Smooth muscle cell (in vitro differentiated cells): ENCODE results near the gene NDUFV3. TPM values are rescaled to one million over a fixed set of nuclear protein-coding genes. Genes with fewer than 3 reads are reported as not detected.
"Not testable (repeated sequence)": the region's sequence is repeated elsewhere in the genome, so short reads cannot be mapped to it uniquely, and the experiment has no call there.

Experiments
- DNase-seq: peaks from one replicate; lab custom pipeline; 2025; ENCODE audit not compliant: unreplicated experiment; lab: John Stamatoyannopoulos, UW
- H2AFZ ChIP-seq: fragments of 200-600 bp; sonication (generic); 2 replicates; pipeline ENCODE4 v1.6.0; 2016; ENCODE audit warnings: antibody characterized with exemption, low read depth, mild to moderate bottlenecking
- H3F3A ChIP-seq: fragments of 200-600 bp; sonication (generic); 2 replicates; pipeline ENCODE4 v1.6.0; 2017; ENCODE audit warnings: antibody characterized with exemption, low read depth
- H3K27ac ChIP-seq: fragments of 200-600 bp; sonication (generic); 2 replicates; pipeline ENCODE4 v1.5.1; 2016; ENCODE audit warnings: low read depth, mild to moderate bottlenecking
- H3K27me3 ChIP-seq: fragments of 200-600 bp; sonication (generic); 2 replicates; pipeline ENCODE4 v1.6.1; 2016; ENCODE audit warnings: low read depth, mild to moderate bottlenecking
- H3K36me3 ChIP-seq: fragments of 200-600 bp; sonication (generic); 2 replicates; pipeline ENCODE4 v1.5.1; 2016; ENCODE audit warnings: low read depth
- H3K4me1 ChIP-seq: fragments of 200-600 bp; sonication (generic); 2 replicates; pipeline ENCODE4 v1.5.1; 2016; ENCODE audit warnings: low read depth
- H3K4me2 ChIP-seq: fragments of 200-600 bp; sonication (generic); 2 replicates; pipeline ENCODE4 v1.6.0; 2016; ENCODE audit warnings: mild to moderate bottlenecking
- H3K4me3 ChIP-seq: fragments of 200-600 bp; sonication (generic); 2 replicates; pipeline ENCODE4 v1.5.1; 2016; ENCODE audit warnings: mild to moderate bottlenecking
- H3K79me2 ChIP-seq: fragments of 200-600 bp; sonication (generic); 2 replicates; pipeline ENCODE4 v1.6.0; 2016; ENCODE audit warnings: low read depth, mild to moderate bottlenecking
- H3K9ac ChIP-seq: fragments of 200-600 bp; sonication (generic); 2 replicates; pipeline ENCODE4 v1.6.0; 2016; ENCODE audit warnings: low read depth
- H3K9me3 ChIP-seq: fragments of 200-600 bp; sonication (generic); replicated peaks from 2 replicates; pipeline ENCODE4 v1.5.1; 2016; ENCODE audit warnings: low read depth
- H4K20me1 ChIP-seq: fragments of 200-600 bp; sonication (generic); 2 replicates; pipeline ENCODE4 v1.6.0; 2016; ENCODE audit warnings: low read depth
- CTCF ChIP-seq: fragments of 200-600 bp; sonication (generic); IDR thresholded peaks from 2 replicates; pipeline ENCODE4 v1.5.1; 2017; ENCODE audit warnings: borderline replicate concordance, mild to moderate bottlenecking, antibody characterized with exemption; ENCODE audit not compliant: insufficient read depth, poor library complexity, severe bottlenecking
- WGBS: methylation state at CpG from one replicate; pipeline ENCODE4 v1.1.7; 2016; ENCODE audit warnings: low lambda C conversion rate; 5-methylcytosine and 5-hydroxymethylcytosine counted together
- polyA plus RNA-seq: library from polyadenylated mRNA; unstranded; fragments of >200 nt; fragmentation: Nextera tagmentation; extraction: Ambion mirVana; gene quantifications from 2 replicates; pipeline ENCODE4 v1.2.1, GENCODE V29; 2016
- total RNA-seq: library from RNA; depleted of rRNA; stranded (reverse); fragments of >200 nt; gene quantifications from 2 replicates; pipeline ENCODE4 v1.2.3, GENCODE V29; 2014

Gene NDUFV3
- total and polyA plus RNA-seq, 2 experiments from 2014 or later, result 23.3 to 28.4 TPM

GRCh38 chr21:42929969-42930368, 36.9 kb downstream of the NDUFV3 start:
- no peaks in the 10 kb centered on the region for H3K36me3 ChIP-seq
- WGBS, result 74% methylated on average over 3 of the region's 3 CpGs
- no peaks in the 10 kb centered on the region for H3F3A ChIP-seq
- no peaks in the 10 kb centered on the region for H3K4me1 ChIP-seq
- H3K4me3 ChIP-seq, result no peak overlapping the region
- H3K27me3 ChIP-seq, result no peaks in the 10 kb centered on the region
- H3K4me2 ChIP-seq, result no peak overlapping the region
- no peak overlapping the region for H2AFZ ChIP-seq
- no peaks in the 10 kb centered on the region for H4K20me1 ChIP-seq
- no peak for DNase-seq
- H3K9me3 ChIP-seq, result no peaks in the 10 kb centered on the region
- H3K9ac ChIP-seq, result no peak overlapping the region
- no peaks in the 10 kb centered on the region for H3K79me2 ChIP-seq
- TF ChIP-seq CTCF, result no peak
- no peak overlapping the region for H3K27ac ChIP-seq

GRCh38 chr21:42931560-42932235, 38.6 kb downstream of the NDUFV3 start:
- H3K27ac ChIP-seq, result peak overlapping the region; percentile 65
- no peak for DNase-seq
- no peaks in the 10 kb centered on the region for H4K20me1 ChIP-seq
- H3K27me3 ChIP-seq, result no peaks in the 10 kb centered on the region
- H3K4me2 ChIP-seq, result no peak overlapping the region
- TF ChIP-seq CTCF, result no peak
- H3K4me1 ChIP-seq, result no peaks in the 10 kb centered on the region
- 41% methylated on average over 13 of the region's 13 CpGs for WGBS
- H3K9ac ChIP-seq, result no peak overlapping the region
- H3K9me3 ChIP-seq, result no peaks in the 10 kb centered on the region
- H3K4me3 ChIP-seq, result no peak overlapping the region
- no peak overlapping the region for H2AFZ ChIP-seq
- H3K79me2 ChIP-seq, result no peaks in the 10 kb centered on the region
- H3F3A ChIP-seq, result no peaks in the 10 kb centered on the region
- H3K36me3 ChIP-seq, result no peaks in the 10 kb centered on the region

- peak overlapping the region; percentile 65 for H3K27ac ChIP-seq
- peak overlapping the region; percentile 7 for H3K4me3 ChIP-seq
- not testable (repeated sequence) for H4K20me1 ChIP-seq
Measured at GRCh38 chr21:42932378-42933136, 39.4 kb downstream of the NDUFV3 start.

DNA sequence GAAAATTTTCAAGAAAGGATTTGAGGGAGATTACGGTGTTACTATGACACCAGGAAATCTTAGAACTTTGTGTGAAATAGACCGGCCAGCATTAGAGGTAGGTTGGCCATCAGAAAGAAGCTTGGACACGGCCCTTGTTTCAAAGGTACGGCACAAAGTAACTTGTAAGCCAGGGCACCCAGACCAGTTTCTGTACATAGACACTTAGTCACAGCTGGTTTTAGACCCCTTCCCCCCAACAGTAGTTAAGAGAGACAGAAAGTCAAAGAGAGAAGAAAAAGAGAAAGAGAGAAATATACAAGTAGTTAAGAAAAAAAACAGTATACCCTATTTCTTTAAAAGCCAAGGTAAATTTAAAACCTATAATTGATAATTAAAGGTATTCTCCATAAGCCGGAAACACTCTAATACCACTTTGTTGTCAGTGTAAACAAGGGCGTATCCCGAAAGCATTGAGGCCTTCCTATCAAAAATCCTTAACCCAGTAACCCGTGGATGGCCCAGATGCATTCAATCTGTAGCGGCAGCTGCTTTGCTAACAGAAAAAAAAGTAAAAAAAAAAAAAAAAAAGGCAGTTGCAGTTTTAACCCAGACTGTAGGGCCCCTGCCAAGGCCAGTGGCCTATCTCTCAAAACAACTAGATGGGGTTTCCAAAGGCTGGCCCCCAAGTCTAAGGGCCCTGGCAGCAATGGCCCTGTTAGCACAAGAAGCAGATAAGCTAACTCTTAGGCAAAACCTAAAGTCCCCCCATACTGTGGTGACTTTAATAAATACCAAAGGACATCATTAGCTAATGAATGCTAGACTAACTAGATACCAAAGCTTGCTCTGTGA, 40.2 kb downstream of the NDUFV3 start:
- not testable (repeated sequence) for DNase-seq, H3K4me1 ChIP-seq, H3K9me3 ChIP-seq, H3K36me3 ChIP-seq, H3K9ac ChIP-seq, H3F3A ChIP-seq, H3K79me2 ChIP-seq, H4K20me1 ChIP-seq, H3K27me3 ChIP-seq
- peak overlapping the region; percentile 69 for H2AFZ ChIP-seq
- H3K4me3 ChIP-seq, result peak overlapping the region; percentile 7
- 31% methylated on average over 8 of the region's 9 CpGs for WGBS
- peak overlapping the region; percentile 70 for H3K4me2 ChIP-seq
- peak overlapping the region; percentile 65 for H3K27ac ChIP-seq

More at GRCh38 chr21:42932378-42933136, 39.4 kb downstream of the NDUFV3 start:
- not testable (repeated sequence) for H3K9ac ChIP-seq, H3K9me3 ChIP-seq, H3F3A ChIP-seq, H3K4me1 ChIP-seq, H3K79me2 ChIP-seq, H3K36me3 ChIP-seq, H3K27me3 ChIP-seq, DNase-seq
- Histone ChIP-seq H3K4me2 (peak overlapping the region; percentile 70), H2AFZ (peak overlapping the region; percentile 69)
- 63% methylated on average over 16 of the region's 16 CpGs for WGBS

DNA sequence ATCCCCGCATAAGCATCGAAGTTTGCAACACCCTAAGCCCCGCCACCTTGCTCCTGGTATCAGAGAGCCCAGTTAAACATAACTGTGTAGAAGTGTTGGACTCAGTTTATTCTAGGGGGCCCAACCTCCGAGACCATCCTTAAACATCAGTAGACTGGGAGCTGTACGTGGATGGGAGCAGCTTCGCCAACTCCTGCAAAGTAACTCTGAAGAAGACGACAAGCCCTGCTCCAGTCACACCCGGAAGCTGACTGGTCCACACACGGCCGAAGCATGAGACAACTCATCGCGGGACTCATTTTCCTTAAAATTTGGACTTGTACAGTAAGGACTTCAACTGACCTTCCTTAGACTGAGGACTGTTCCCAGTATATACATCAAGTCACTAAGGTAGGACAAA, 40.9 kb downstream of the NDUFV3 start:
- not testable (repeated sequence) for H2AFZ ChIP-seq, H3K9ac ChIP-seq, H3K4me2 ChIP-seq, H4K20me1 ChIP-seq, H3K27me3 ChIP-seq, DNase-seq, H3F3A ChIP-seq, H3K9me3 ChIP-seq, H3K79me2 ChIP-seq, H3K4me1 ChIP-seq, H3K4me3 ChIP-seq, H3K36me3 ChIP-seq
- 78% methylated on average over 12 of the region's 12 CpGs for WGBS
- H3K27ac ChIP-seq, result peak overlapping the region; percentile 27

DNA sequence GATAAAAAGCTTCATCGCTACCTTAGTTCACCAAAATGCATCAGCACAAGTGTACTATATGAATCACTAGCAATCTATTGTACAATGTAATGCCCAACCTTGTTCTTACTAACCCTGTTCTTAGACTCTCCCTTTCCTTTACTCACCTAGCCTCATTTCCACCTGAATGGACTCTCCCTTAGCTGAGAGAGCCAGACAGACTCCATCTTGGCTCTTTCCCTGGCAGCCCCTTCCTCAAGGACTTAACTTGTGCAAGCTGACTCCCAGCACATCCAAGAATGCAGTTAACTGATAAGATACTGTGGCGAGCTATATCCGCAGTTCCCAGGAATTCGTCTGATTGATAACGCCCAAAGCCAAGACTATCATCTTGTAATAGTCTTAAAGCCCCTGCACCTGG, 43.3 kb downstream of the NDUFV3 start:
- not testable (repeated sequence) for H3K27ac ChIP-seq, H3K4me1 ChIP-seq, H3K4me3 ChIP-seq, H4K20me1 ChIP-seq, H3K79me2 ChIP-seq, DNase-seq, H3K36me3 ChIP-seq, H3K9ac ChIP-seq, H3K9me3 ChIP-seq, H2AFZ ChIP-seq, H3K27me3 ChIP-seq, H3F3A ChIP-seq
- WGBS, result 29% methylated on average over 5 of the region's 5 CpGs
- H3K4me2 ChIP-seq, result peak overlapping the region; percentile 75
